ENCODE results near the gene BEND7.

DNA sequence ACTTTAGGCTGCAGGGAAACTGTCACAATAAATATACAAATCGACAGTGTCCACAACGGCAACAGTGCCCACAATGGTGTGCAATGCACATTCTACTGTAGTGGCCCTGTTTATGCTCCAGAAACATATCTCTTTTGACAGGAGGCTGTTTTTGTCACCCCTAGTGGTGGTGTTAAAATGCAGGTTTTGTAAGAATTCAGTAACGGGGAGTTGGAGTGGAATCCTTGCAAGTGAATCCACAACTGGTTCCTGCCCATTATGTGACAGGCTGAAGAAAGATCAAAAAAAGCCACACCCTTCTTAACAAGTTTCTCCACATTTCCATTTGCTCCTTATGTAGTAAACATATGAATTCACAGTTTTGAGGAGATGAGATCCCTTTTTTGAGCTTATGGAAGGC is 58.5 kb downstream of the BEND7 start:
- TF ChIP-seq EP300 (IDR thresholded peaks at IDR 0.05) (no peak), POLR2A (IDR thresholded peaks at IDR 0.05) (no peak), POLR2AphosphoS5 (IDR thresholded peaks at IDR 0.05) (no peak)
- TF ChIP-seq, protein P1, sequence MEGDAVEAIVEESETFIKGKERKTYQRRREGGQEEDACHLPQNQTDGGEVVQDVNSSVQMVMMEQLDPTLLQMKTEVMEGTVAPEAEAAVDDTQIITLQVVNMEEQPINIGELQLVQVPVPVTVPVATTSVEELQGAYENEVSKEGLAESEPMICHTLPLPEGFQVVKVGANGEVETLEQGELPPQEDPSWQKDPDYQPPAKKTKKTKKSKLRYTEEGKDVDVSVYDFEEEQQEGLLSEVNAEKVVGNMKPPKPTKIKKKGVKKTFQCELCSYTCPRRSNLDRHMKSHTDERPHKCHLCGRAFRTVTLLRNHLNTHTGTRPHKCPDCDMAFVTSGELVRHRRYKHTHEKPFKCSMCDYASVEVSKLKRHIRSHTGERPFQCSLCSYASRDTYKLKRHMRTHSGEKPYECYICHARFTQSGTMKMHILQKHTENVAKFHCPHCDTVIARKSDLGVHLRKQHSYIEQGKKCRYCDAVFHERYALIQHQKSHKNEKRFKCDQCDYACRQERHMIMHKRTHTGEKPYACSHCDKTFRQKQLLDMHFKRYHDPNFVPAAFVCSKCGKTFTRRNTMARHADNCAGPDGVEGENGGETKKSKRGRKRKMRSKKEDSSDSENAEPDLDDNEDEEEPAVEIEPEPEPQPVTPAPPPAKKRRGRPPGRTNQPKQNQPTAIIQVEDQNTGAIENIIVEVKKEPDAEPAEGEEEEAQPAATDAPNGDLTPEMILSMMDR (IDR thresholded peaks at IDR 0.05), result no peak
